ENCODE data around the gene TGFB3.

DNA sequence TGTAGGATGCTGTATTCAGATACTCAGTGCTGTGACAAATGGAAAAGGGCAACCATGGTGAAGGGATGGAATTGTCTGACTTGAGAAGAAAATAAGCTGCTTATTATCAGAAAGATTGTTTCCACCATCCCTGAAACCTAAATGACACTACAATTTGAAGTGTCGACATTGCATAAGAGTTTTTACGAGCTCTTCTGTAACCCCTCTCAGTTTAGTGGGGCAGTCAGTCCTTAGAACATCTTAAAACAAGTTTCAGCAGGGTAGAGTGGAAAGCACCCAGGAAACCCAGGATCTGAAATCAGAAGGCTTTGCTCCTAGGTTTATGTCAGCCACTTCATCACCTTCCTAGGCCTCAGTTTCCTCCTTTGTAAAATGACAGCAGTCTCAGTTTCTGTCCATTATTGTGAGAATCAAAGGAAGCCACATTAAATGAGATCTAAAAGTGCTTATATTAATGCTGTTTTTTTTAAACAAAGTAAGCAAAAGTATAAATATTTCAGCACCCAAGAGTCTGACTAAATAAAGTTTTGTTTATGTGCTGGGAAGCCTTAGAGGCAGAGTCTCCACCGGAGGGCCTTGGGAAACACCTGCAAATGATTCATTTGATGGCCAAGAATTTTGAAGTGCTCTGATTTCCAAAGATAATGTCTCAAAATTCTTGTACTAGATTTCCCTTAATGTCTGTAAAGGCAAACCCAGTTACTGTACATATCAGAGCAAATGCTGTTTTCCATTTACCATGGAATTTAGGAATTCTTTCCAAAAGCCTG lies 5.6 kb upstream of the TGFB3 start:
- no peak for TF ChIP-seq CTCF (IDR thresholded peaks at IDR 0.05; ENCODE audit: low read length)
- TF ChIP-seq EZH2 (optimal IDR thresholded peaks at IDR 0.05; ENCODE audit: low read depth, low read length) = no peak
- no peak for TF ChIP-seq EZH2phosphoT487 (IDR thresholded peaks at IDR 0.05; ENCODE audit: low read length)
